Panc1 (cell line): Measurements from ENCODE around the gene HOATZ. TPM values are rescaled to one million over a fixed set of nuclear protein-coding genes. Genes with fewer than 3 reads are reported as not detected.

Experiments
- ATAC-seq: fragments of 200-7000 bp; cut with Tn5 transposase; 2 replicates; pipeline ENCODE4 v1.9.1; 2020; ENCODE audit warnings: mild to moderate bottlenecking, moderate library complexity
- BruUV-seq: library from RNA; stranded (reverse); fragments of 400-500 nt; replicated peaks from 2 replicates; lab custom pipeline; 2021; lab: Mats Ljungman, UMichigan
- CTCF ChIA-PET: fragments of 300-600 bp; sonication (Branson Sonifier 250); formaldehyde crosslinking; loops from one replicate; lab custom pipeline; 2022; ENCODE audit warnings: antibody characterized with exemption; lab: Charles Lee
- POLR2A ChIA-PET: fragments of 300-600 bp; sonication (Branson Sonifier 250); formaldehyde crosslinking; loops from one replicate; lab custom pipeline; 2022; ENCODE audit warnings: antibody characterized with exemption; lab: Charles Lee
- DNase-seq: peaks from one replicate; pipeline ENCODE4 v3.0.0-alpha.2; 2010; ENCODE audit warnings: low read depth, low spot score
- H3K27ac ChIP-seq: 2 replicates; pipeline ENCODE4 v1.5.1; 2011; ENCODE audit warnings: mild to moderate bottlenecking, low read length, inconsistent platforms
- H3K27me3 ChIP-seq: fragments of 200-500 bp; sonication (Bioruptor generic); 2 replicates; pipeline ENCODE4 v1.6.0; 2014; ENCODE audit warnings: low read length, inconsistent platforms; ENCODE audit not compliant: control insufficient read depth, insufficient read depth
- H3K36me3 ChIP-seq: fragments of 200-500 bp; sonication (Bioruptor generic); 2 replicates; pipeline ENCODE4 v1.5.1; 2014; ENCODE audit warnings: inconsistent platforms, mild to moderate bottlenecking, low read length, moderate library complexity; ENCODE audit not compliant: control insufficient read depth, insufficient read depth
- H3K4me1 ChIP-seq: 2 replicates; pipeline ENCODE4 v1.5.1; 2011; ENCODE audit warnings: inconsistent platforms, mild to moderate bottlenecking, low read length, moderate library complexity; ENCODE audit not compliant: control insufficient read depth, insufficient read depth
- H3K4me3 ChIP-seq, 2 experiments: 2 replicates each; pipeline ENCODE4 v1.5.1; 2011 to 2012; ENCODE audit warnings: low read depth in 2 of 2, low read length in 2 of 2, mild to moderate bottlenecking in 2 of 2, inconsistent platforms in 1 of 2, moderate library complexity in 1 of 2
- H3K9me3 ChIP-seq: fragments of 200-500 bp; sonication (Bioruptor generic); 2 replicates; pipeline ENCODE4 v1.5.1; 2014; ENCODE audit warnings: low read depth, mild to moderate bottlenecking, inconsistent platforms, low read length, moderate library complexity; ENCODE audit not compliant: control insufficient read depth, insufficient read depth
- POLR2AphosphoS5 ChIP-seq: IDR thresholded peaks from 2 replicates; pipeline ENCODE4 v1.6.1; 2012; ENCODE audit warnings: mild to moderate bottlenecking, low read depth, low read length, moderate library complexity
- SIN3A ChIP-seq: IDR thresholded peaks from 2 replicates; pipeline ENCODE4 v1.6.1; 2012; ENCODE audit warnings: low read depth, mild to moderate bottlenecking, low read length, moderate library complexity, borderline replicate concordance; ENCODE audit not compliant: insufficient read depth
- TCF7L2 ChIP-seq: IDR thresholded peaks from 2 replicates; pipeline ENCODE4 v1.6.1; 2011; ENCODE audit warnings: mild to moderate bottlenecking, low read depth, low read length, inconsistent platforms
- in situ Hi-C: cut with HindIII; loops from 2 replicates; pipeline ENCODE4 v1.10.0; 2016; ENCODE audit warnings: low sequenced_read_pairs, low pct_unique_long_range_greater_than_20kb
- intact Hi-C: fragments of 100-400 bp; cut with micrococcal nuclease; formaldehyde crosslinking; loops from one replicate; pipeline ENCODE4 v1.10.0; 2022; ENCODE audit not compliant: unreplicated experiment
- total RNA-seq: library from RNA; stranded (reverse); gene quantifications from one replicate; pipeline ENCODE4 v1.2.1, GENCODE V29; 2021; ENCODE audit not compliant: unreplicated experiment
- TF ChIP-seq, protein P1 (sequence below): fragments of 450-650 bp; IDR thresholded peaks from 2 replicates; pipeline ENCODE4 v1.5.1; 2017; ENCODE audit warnings: mild to moderate bottlenecking
- TF ChIP-seq, protein P2 (sequence below), 2 experiments: IDR thresholded peaks; 2 replicates each; pipeline ENCODE4 v1.6.1; 2011 to 2012; ENCODE audit warnings: low read depth in 2 of 2, control low read depth in 1 of 2, low read length in 1 of 2, mild to moderate bottlenecking in 1 of 2, moderate library complexity in 1 of 2; ENCODE audit not compliant: insufficient read depth in 1 of 2

The HOATZ gene
- total RNA-seq, 1 experiment from 2014 or later, result not detected

DNA sequence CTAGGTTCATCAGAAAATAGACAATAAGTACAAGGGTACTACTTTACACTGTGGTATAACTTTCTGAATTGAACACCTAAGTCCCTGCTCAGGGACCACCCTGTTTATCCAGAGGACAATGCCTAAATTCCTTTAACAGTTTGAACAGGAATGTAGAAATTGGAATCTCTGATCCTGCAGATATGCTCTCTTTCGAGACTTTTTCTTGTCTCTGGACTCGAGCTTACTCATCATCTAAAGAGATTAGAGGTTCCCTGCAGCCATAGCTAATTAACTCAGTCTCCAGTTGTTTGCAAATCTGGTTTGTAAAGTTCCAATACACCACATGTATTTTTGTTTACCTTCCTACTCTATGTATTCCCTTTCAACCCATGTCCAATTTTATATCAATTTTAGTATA is 1.0 kb downstream of the HOATZ start:
- DNase-seq, result no peak
- in situ Hi-C loops, result no loop called here
- ChIA-PET POLR2A (no interaction called here), CTCF (no interaction called here)
- ATAC-seq, result no peak
- Histone ChIP-seq H3K27ac (no peak overlapping the region), H3K9me3 (no peaks in the 10 kb centered on the region), H3K4me1 (no peaks in the 10 kb centered on the region), H3K4me3 (no peak overlapping the region), H3K36me3 (no peaks in the 10 kb centered on the region), H3K27me3 (peaks cover 9% of the 10 kb centered on the region)
- TF ChIP-seq POLR2AphosphoS5, result no peak
- no peak for TF ChIP-seq SIN3A
- no peak for TF ChIP-seq TCF7L2
- TF ChIP-seq, protein P1, sequence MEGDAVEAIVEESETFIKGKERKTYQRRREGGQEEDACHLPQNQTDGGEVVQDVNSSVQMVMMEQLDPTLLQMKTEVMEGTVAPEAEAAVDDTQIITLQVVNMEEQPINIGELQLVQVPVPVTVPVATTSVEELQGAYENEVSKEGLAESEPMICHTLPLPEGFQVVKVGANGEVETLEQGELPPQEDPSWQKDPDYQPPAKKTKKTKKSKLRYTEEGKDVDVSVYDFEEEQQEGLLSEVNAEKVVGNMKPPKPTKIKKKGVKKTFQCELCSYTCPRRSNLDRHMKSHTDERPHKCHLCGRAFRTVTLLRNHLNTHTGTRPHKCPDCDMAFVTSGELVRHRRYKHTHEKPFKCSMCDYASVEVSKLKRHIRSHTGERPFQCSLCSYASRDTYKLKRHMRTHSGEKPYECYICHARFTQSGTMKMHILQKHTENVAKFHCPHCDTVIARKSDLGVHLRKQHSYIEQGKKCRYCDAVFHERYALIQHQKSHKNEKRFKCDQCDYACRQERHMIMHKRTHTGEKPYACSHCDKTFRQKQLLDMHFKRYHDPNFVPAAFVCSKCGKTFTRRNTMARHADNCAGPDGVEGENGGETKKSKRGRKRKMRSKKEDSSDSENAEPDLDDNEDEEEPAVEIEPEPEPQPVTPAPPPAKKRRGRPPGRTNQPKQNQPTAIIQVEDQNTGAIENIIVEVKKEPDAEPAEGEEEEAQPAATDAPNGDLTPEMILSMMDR, result no peak
- TF ChIP-seq, protein P2, sequence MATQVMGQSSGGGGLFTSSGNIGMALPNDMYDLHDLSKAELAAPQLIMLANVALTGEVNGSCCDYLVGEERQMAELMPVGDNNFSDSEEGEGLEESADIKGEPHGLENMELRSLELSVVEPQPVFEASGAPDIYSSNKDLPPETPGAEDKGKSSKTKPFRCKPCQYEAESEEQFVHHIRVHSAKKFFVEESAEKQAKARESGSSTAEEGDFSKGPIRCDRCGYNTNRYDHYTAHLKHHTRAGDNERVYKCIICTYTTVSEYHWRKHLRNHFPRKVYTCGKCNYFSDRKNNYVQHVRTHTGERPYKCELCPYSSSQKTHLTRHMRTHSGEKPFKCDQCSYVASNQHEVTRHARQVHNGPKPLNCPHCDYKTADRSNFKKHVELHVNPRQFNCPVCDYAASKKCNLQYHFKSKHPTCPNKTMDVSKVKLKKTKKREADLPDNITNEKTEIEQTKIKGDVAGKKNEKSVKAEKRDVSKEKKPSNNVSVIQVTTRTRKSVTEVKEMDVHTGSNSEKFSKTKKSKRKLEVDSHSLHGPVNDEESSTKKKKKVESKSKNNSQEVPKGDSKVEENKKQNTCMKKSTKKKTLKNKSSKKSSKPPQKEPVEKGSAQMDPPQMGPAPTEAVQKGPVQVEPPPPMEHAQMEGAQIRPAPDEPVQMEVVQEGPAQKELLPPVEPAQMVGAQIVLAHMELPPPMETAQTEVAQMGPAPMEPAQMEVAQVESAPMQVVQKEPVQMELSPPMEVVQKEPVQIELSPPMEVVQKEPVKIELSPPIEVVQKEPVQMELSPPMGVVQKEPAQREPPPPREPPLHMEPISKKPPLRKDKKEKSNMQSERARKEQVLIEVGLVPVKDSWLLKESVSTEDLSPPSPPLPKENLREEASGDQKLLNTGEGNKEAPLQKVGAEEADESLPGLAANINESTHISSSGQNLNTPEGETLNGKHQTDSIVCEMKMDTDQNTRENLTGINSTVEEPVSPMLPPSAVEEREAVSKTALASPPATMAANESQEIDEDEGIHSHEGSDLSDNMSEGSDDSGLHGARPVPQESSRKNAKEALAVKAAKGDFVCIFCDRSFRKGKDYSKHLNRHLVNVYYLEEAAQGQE (IDR thresholded peaks at IDR 0.05; ENCODE audit: insufficient read depth in 1 of 2, low read depth in 2 of 2, low read length in 1 of 2), result no peak
- BruUV-seq, result no TSS peak
- intact Hi-C loops, result no loop called here

- Histone ChIP-seq H3K4me1 (no peaks in the 10 kb centered on the region), H3K9me3 (no peaks in the 10 kb centered on the region), H3K27ac (no peak overlapping the region), H3K36me3 (no peaks in the 10 kb centered on the region), H3K27me3 (peaks cover 8% of the 10 kb centered on the region), H3K4me3 (no peak overlapping the region)
- ChIA-PET POLR2A (no interaction called here), CTCF (no interaction called here)
- in situ Hi-C loops, result no loop called here
- intact Hi-C loops, result no loop called here
- TF ChIP-seq, protein P1, result no peak
- TF ChIP-seq TCF7L2 (no peak), SIN3A (no peak), POLR2AphosphoS5 (no peak)
- TF ChIP-seq, protein P2 (IDR thresholded peaks at IDR 0.05; ENCODE audit: insufficient read depth in 1 of 2, low read depth in 2 of 2, low read length in 1 of 2), result no peak
- ATAC-seq, result no peak
- DNase-seq, result no peak
- BruUV-seq, result no TSS peak
Observed at GRCh38 chr11:111518668-111519067, 4.1 kb downstream of the HOATZ start.
